GM04503 (cell line): ENCODE results near the gene SMIM27.

Experiments used
- DNase-seq: peaks from one replicate; pipeline ENCODE4 v3.0.0-alpha.2; 2012; ENCODE audit warnings: low read depth

Gene SMIM27

DNA sequence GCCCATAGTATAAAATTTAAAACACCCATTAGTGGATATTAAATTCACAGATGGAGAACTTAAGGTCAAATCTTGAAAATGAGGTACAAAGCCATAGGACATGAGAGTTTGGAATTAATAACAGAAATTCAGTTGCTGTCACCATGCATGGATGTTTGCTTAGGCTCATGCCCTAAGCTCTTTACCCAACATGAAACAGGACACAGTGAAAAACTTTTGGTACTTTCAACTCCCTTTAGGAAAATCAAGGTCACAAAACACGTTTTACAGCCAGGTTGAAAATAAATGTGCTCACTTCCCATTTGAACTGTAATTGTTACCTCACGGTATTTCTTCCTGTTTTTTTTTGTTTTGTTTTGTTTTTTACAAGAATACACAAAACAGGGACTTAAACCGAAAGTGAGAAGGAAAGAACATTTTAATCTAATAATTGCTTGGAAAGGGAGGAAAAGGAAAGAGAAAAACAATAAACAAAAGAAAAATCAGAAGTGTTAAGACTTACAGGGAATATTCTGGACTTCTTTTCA is 6.3 kb downstream of the SMIM27 start:
- no peak for DNase-seq

- no peak for DNase-seq
These were observed 13.8 kb downstream of the SMIM27 start for GRCh38 chr9:32565967-32566366.

GRCh38 chr9:32566770-32567169 is 14.6 kb downstream of the SMIM27 start:
- DNase-seq = no peak

GRCh38 chr9:32570262-32570661 is 18.1 kb downstream of the SMIM27 start:
- DNase-seq = no peak

- DNase-seq = no peak
These were observed 20.1 kb downstream of the SMIM27 start for GRCh38 chr9:32571969-32572899.

DNA sequence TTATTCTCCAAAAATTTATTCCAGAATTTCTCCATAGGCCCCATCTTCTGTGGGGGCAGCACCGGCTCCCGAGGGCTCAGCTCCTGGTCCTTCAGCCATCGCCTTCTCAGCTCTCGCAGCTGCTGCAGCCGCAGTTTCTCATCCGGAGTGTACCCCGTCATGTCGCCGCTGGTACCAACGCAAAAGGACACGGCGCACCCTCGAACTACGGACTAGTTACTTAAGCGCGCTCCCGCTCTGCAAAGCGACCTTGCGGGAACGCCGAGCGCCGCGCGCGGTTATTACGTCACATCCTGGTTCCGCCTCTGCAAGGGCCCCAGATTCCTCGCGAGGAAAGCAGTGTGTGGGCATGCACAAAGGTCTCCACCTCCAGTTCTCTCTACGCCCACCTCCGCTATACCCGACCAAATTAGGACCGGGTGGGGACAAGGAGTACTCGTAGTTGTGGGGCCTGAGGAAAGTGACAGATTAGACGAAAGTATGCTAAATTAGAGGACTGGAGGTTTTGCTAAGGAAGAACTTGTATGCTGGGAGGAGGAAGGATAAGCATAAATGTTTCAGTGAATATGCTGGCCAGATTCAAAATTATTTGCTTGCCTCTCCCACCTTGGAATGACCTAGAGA is 20.9 kb downstream of the SMIM27 start, which contains the start of gene NDUFB6:
Gene NDUFB6, minus strand, starts transcription at position 260 of the 624 bp plus-strand sequence. Its CDS starts 99 bp downstream, at position 161.
- DNase-seq = no peak

DNA sequence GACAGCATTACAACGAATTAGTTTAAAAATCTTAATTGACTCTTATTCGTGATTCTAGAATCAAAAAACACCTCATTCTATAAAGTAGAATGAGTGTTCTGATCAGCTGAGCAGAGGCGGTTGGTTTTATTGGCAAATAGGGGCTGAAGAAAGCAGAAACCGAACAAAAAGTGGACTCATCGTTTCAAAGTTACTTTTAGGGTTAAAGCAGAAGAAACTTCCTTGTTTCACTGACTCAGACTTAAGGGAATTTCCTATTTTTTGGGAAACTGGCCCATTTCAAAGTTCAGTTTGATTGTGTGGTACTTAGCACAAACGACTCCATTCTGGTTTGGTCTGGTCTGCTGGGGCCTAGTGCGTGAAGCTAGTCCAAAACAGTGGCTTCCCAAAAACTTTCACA is 21.7 kb downstream of the SMIM27 start:
- DNase-seq = no peak

- DNase-seq = no peak
These were observed 22.7 kb downstream of the SMIM27 start for GRCh38 chr9:32574858-32575257.

GRCh38 chr9:32577316-32577715 is 25.2 kb downstream of the SMIM27 start:
- DNase-seq = no peak

- no peak for DNase-seq
These were observed 26.8 kb downstream of the SMIM27 start for GRCh38 chr9:32578976-32579375.

- no peak for DNase-seq
These were observed 27.7 kb downstream of the SMIM27 start for GRCh38 chr9:32579706-32580331.

- no peak for DNase-seq
These were observed 28.6 kb downstream of the SMIM27 start for GRCh38 chr9:32580631-32581300.

- DNase-seq = no peak
These were observed 29.5 kb downstream of the SMIM27 start for GRCh38 chr9:32581512-32582143.

GRCh38 chr9:32584784-32585183 is 32.7 kb downstream of the SMIM27 start:
- DNase-seq = no peak

DNA sequence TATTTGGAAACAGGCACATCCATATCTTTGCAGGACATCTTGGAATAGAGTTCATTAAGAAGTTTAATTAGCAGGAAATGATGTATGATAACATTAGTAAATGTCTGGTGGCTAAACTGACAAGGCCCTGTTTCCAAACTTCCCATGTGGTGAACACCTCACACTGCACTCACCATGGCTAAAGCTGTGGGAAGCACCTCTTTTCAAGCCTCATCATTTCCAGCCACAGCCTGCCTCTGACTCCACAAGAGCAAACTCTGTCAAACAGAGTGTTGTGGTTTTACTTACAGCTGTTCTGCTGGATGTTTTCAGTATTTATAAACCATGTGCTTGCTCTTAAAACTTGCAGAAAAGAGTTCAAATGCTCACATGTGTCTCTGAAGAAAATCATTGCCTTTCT is 35.8 kb downstream of the SMIM27 start:
- DNase-seq = no peak

DNA sequence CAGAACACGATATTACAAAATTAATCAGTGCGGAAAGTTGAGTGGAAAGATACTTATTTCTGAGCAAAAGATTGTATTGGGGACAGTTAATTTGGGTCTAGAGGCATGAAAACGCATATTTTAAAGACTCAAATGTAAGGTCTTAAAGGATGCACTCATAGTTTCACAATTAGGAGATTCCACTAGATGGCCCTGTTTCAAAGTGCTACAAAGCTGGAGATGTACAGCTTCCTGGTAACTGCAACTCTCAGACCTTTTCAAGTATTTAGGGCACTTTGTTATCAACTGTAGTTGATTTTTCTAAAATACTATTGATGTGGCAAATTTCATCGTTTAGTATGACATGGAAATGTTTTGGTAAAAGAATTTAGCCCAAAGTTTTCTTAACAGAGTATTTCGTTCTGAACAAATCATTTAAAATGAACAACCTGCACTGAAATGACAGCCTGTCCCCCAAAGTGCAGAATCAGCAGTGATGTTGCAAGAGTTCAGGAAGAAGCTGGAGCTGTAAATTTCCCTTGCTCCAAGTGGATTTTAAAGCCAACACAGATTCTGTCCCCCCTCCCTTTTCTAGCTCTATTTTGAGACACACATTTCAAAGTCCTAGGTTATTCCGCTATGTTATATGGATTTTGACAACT is 37.1 kb downstream of the SMIM27 start:
- no peak for DNase-seq

DNA sequence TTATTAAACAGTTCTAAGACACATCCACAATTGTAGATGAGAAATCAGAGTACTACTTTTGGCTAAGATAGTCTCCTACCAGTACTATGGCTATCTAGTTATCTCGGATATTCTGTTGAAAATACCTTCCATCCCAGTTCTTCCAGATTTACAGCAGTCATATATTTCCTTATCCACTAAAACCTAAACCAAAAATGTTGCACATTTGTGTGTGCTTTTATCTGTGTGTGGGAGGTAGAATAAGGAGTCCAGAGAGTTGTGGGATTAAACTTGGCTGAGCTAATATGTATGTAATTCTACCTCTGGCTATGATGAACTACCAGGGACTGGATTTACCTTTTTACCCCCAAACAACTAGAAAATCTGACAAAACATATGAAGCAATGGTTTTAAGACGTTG is 38.3 kb downstream of the SMIM27 start:
- DNase-seq = no peak

GRCh38 chr9:32590898-32591297 is 38.8 kb downstream of the SMIM27 start:
- DNase-seq = no peak

- DNase-seq = no peak
These were observed 44.2 kb downstream of the SMIM27 start for GRCh38 chr9:32596096-32596865.

DNA sequence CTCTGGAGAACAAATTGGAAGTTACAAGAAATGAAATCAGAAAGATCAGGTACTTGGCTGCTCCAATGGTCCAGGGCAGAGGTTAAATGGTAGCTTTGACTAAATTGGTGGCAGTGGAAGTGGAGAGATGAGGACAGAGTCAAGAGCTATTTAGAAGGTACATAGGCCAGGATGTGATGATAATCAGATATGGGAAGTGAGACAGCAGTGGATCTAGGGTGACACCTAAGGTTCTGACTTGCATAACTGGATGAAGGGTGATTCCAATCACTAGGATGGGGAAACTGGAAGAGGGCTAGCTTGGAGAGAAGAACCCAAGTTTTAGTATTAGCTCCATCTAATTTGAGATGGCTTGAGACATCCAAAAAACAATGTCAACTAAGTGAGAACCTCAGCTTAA is 44.8 kb downstream of the SMIM27 start:
- DNase-seq = no peak
